HFFc6 (cell line): Measurements from ENCODE around the gene ADGRL3. TPM values are rescaled to one million over a fixed set of nuclear protein-coding genes. Genes with fewer than 3 reads are reported as not detected.

ENCODE experiments used
- DNase-seq: peaks from one replicate; pipeline ENCODE4 v3.0.0-alpha.2; 2018
- H3K27ac Mint-ChIP-seq: 2 replicates; pipeline ENCODE4 v1.8.0; 2020; ENCODE audit warnings: mild to moderate bottlenecking, mixed read lengths
- H3K27me3 Mint-ChIP-seq: 2 replicates; pipeline ENCODE4 v1.8.0; 2021; ENCODE audit warnings: mild to moderate bottlenecking, moderate library complexity, mixed read lengths; ENCODE audit not compliant: insufficient read depth
- H3K36me3 Mint-ChIP-seq: 2 replicates; pipeline ENCODE4 v1.8.0; 2021; ENCODE audit warnings: low read depth, mixed read lengths
- H3K4me1 Mint-ChIP-seq: 2 replicates; pipeline ENCODE4 v1.8.0; 2020; ENCODE audit warnings: low read depth, mixed read lengths
- H3K4me3 Mint-ChIP-seq: 2 replicates; pipeline ENCODE4 v1.8.0; 2020; ENCODE audit warnings: mild to moderate bottlenecking, moderate library complexity, mixed read lengths
- H3K9me3 Mint-ChIP-seq: 2 replicates; pipeline ENCODE4 v1.8.0; 2020; ENCODE audit warnings: mild to moderate bottlenecking, mixed read lengths
- total RNA-seq, 6 experiments: library from RNA; stranded (reverse); fragmentation: NEBNext Ultra II Directional; extraction: Animal tissue kit (Norgen Biotek cat#: 25700); gene quantifications; 2 replicates in 1 of 6; 3 replicates in 5 of 6; pipeline ENCODE4 v1.2.3, GENCODE V29; 2021
- TF ChIP-seq, protein P1 (sequence below): fragments of 200-600 bp; sonication (generic); IDR thresholded peaks from 2 replicates; pipeline ENCODE4 v1.5.0; 2021; ENCODE audit warnings: antibody characterized with exemption, mild to moderate bottlenecking

The ADGRL3 gene
- total RNA-seq, 6 experiments from 2014 or later: not detected

DNA sequence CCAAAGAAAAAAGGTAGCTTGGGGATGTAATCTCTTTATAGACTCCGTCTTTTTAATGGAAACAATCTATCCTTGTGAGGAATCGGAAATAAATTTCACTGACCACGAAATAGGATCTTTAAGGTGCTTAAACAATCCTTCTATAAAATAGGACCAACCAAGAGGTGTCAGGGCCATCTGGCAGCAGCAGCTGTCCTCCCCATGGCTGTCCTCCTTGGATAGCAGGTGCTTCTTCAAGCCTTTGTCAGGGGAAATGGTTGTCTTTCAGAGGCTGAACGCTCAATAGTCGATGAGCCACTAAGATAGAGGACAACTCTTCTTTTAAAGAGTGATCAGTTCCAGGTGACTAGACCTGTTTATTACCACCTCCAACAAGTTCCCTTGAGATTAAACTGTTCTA, 231.0 kb downstream of the ADGRL3 start:
- H3K27ac Mint-ChIP-seq: no peak overlapping the region

DNA sequence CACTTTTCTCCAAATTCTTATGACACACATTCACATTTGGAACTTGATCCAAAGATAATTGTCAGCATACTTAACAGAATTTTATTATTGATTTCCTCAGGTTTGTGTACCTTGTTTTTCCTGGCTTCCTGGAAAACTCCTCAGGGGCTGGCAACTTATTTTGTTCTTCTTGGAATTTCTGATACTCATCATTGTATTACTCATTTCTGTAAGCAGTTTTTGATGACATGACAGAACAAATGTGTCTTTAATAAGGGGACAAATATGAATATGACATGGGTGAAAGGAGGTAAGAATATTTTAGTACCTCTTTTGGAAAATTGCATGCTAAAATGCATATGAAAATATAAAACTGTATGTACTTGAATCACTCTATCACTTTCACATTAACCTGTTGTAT, 237.8 kb downstream of the ADGRL3 start:
- TF ChIP-seq, protein P1, sequence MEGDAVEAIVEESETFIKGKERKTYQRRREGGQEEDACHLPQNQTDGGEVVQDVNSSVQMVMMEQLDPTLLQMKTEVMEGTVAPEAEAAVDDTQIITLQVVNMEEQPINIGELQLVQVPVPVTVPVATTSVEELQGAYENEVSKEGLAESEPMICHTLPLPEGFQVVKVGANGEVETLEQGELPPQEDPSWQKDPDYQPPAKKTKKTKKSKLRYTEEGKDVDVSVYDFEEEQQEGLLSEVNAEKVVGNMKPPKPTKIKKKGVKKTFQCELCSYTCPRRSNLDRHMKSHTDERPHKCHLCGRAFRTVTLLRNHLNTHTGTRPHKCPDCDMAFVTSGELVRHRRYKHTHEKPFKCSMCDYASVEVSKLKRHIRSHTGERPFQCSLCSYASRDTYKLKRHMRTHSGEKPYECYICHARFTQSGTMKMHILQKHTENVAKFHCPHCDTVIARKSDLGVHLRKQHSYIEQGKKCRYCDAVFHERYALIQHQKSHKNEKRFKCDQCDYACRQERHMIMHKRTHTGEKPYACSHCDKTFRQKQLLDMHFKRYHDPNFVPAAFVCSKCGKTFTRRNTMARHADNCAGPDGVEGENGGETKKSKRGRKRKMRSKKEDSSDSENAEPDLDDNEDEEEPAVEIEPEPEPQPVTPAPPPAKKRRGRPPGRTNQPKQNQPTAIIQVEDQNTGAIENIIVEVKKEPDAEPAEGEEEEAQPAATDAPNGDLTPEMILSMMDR: no peak
- Mint-ChIP-seq H3K4me1 (no peaks in the 10 kb centered on the region), H3K4me3 (no peak overlapping the region), H3K36me3 (no peaks in the 10 kb centered on the region), H3K9me3 (peaks cover 26% of the 10 kb centered on the region), H3K27ac (no peak overlapping the region), H3K27me3 (no peaks in the 10 kb centered on the region)
- no peak for DNase-seq

More for the DNA sequence above, 231.0 kb downstream of the ADGRL3 start:
- peaks cover 26% of the 10 kb centered on the region for H3K9me3 Mint-ChIP-seq
- no peaks in the 10 kb centered on the region for H3K4me1 Mint-ChIP-seq
- no peak for DNase-seq
- H3K4me3 Mint-ChIP-seq: no peak overlapping the region
- H3K27me3 Mint-ChIP-seq: no peaks in the 10 kb centered on the region
- TF ChIP-seq, protein P1: no peak
- H3K36me3 Mint-ChIP-seq: no peaks in the 10 kb centered on the region

- H3K36me3 Mint-ChIP-seq: no peaks in the 10 kb centered on the region
- no peak for DNase-seq
- H3K27ac Mint-ChIP-seq: no peak overlapping the region
- H3K4me1 Mint-ChIP-seq: no peaks in the 10 kb centered on the region
- H3K9me3 Mint-ChIP-seq: peaks cover 14% of the 10 kb centered on the region
- H3K4me3 Mint-ChIP-seq: no peak overlapping the region
- TF ChIP-seq, protein P1: no peak
- H3K27me3 Mint-ChIP-seq: no peaks in the 10 kb centered on the region
Measured at GRCh38 chr4:61440321-61440720, 240.2 kb downstream of the ADGRL3 start.

- H3K9me3 Mint-ChIP-seq: peaks cover 14% of the 10 kb centered on the region
- H3K27ac Mint-ChIP-seq: no peak overlapping the region
- no peak overlapping the region for H3K4me3 Mint-ChIP-seq
- H3K27me3 Mint-ChIP-seq: no peaks in the 10 kb centered on the region
- H3K4me1 Mint-ChIP-seq: no peaks in the 10 kb centered on the region
- DNase-seq: no peak
- H3K36me3 Mint-ChIP-seq: no peaks in the 10 kb centered on the region
- TF ChIP-seq, protein P1: no peak
Measured at GRCh38 chr4:61442936-61443335, 242.8 kb downstream of the ADGRL3 start.

DNA sequence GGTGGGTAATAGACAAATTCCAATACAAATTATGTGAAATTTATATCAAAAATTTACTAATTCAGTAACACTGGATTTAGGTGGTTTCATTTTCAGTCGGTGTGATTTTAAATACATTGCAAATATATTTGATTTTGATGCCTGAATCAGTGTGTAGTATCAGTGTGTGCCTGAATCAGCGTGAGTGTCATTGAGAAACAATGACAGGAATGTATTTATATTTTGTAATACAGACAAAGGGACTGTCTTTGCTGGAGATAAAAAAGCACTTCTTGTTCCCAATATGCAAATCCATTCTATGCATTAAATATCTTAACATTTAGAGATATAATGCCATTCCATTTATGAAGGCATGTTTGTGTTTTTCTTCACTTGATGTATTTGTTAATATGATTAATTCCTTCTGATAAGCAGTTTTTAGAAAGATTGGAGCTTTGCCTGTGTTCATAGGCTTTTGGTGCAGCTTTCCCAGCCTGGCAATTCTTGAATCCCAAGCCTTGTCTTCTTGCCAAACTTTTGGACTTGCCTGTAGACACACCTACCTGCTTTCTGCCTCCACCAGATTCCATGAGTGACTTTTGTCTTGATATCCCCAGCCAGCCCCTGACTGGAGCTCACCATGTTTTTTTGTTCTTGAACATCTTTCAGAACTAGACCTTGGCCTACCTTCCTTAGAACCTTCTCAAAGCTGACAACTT, 243.8 kb downstream of the ADGRL3 start:
- TF ChIP-seq, protein P1: no peak
- no peaks in the 10 kb centered on the region for H3K36me3 Mint-ChIP-seq
- peaks cover 14% of the 10 kb centered on the region for H3K9me3 Mint-ChIP-seq
- no peak overlapping the region for H3K27ac Mint-ChIP-seq
- DNase-seq: no peak
- no peak overlapping the region for H3K4me3 Mint-ChIP-seq
- H3K4me1 Mint-ChIP-seq: no peaks in the 10 kb centered on the region
- H3K27me3 Mint-ChIP-seq: no peaks in the 10 kb centered on the region
